ENCODE data around the gene LIN7C. TPM values are rescaled to one million over a fixed set of nuclear protein-coding genes. Genes with fewer than 3 reads are reported as not detected.

LIN7C gene
- total RNA-seq (2022; extraction: Qiagen RNA extraction; ENCODE audit: low read depth) = 3.9 to 9.2 TPM (median 7.2 TPM) in 5 replicates

GRCh38 chr11:27506200-27507182, at the start of gene LIN7C:
TSS of gene LIN7C (minus strand) at chr11:27506769. CDS start at chr11:27506752, 17 bp downstream.

GRCh38 chr11:27472398-27473016, 34.1 kb downstream of the LIN7C start, which contains the start of gene LGR4:
TSS of gene LGR4 (minus strand) at chr11:27472790. CDS start at chr11:27472302, 488 bp downstream.

Other genes starting within 250 kb of the LIN7C start
- 27.3 to 37.0 TPM (median 33.0 TPM) in 5 replicates for gene CCDC34, start 143.6 kb downstream of the LIN7C start, total RNA-seq (2022; extraction: Qiagen RNA extraction; ENCODE audit: low read depth)
- 18.7 to 45.5 TPM (median 40.5 TPM) in 5 replicates for gene LGR4, start 34.0 kb downstream of the LIN7C start, total RNA-seq (2022; extraction: Qiagen RNA extraction; ENCODE audit: low read depth)
- gene BDNF, start 193.7 kb upstream of the LIN7C start, total RNA-seq (2022; extraction: Qiagen RNA extraction; ENCODE audit: low read depth) = 5.6 to 9.5 TPM (median 7.5 TPM) in 5 replicates